ENCODE results near the gene MYL7. TPM values are rescaled to one million over a fixed set of nuclear protein-coding genes. Genes with fewer than 3 reads are reported as not detected.

MYL7 gene
- polyA plus RNA-seq, 1 of the 3 experiments (the other 2 are of a cell fraction) = not detected

- no peak overlapping the region for H3K4me3 ChIP-seq (ENCODE audit: low read depth in 2 of 2, low read length in 1 of 2)
- 73% methylated on average over 14 of the region's 14 CpGs for WGBS (ENCODE audit: low lambda C conversion rate)
- ChIA-PET POLR2A (no interaction called here), CTCF (interaction anchor here (0.8 to 1.6 kb wide), 4 partner anchors 53 to 118 kb away, joined by 3 to 5 read pairs (median 4); no protein-coding TSS in a partner anchor)
- H3K79me2 ChIP-seq (ENCODE audit: insufficient read depth) = no peaks in the 10 kb centered on the region
- H3K27ac ChIP-seq (ENCODE audit: low read depth in 2 of 2, low read length in 1 of 2) = no peak overlapping the region
- no peak overlapping the region for H3K4me2 ChIP-seq
- no peaks in the 10 kb centered on the region for H3K9me2 ChIP-seq
- H3F3A ChIP-seq (replicated peaks; ENCODE audit: insufficient read depth) = no peaks in the 10 kb centered on the region
- peaks cover 0 to 3% of the 10 kb centered on the region in 2 experiments; a peak in 1 of 4 replicates for H3K4me1 ChIP-seq (ENCODE audit: control insufficient read depth in 1 of 2, insufficient read depth in 2 of 2, low read depth in 1 of 2, low read length in 1 of 2)
- H2AFZ ChIP-seq (ENCODE audit: low read depth) = no peak overlapping the region
- no peak overlapping the region for H3K9ac ChIP-seq
- no peak for DNase-seq
- H4K20me1 ChIP-seq (ENCODE audit: insufficient read depth) = no peaks in the 10 kb centered on the region
- H3K36me3 ChIP-seq (replicated peaks in 1 of 2; ENCODE audit: control insufficient read depth in 1 of 2, insufficient read depth in 2 of 2, low read length in 1 of 2) = no peaks in the 10 kb centered on the region
- TF ChIP-seq GABPA (IDR thresholded peaks at IDR 0.05; ENCODE audit: low read depth) = no peak
- no peak for TF ChIP-seq NRF1 (IDR thresholded peaks at IDR 0.05; ENCODE audit: low read depth, low read length)
- no peak for TF ChIP-seq FOXJ3 (CRISPR knock-in tag; IDR thresholded peaks at IDR 0.05)
- no peak for TF ChIP-seq MEF2A (IDR thresholded peaks at IDR 0.05; ENCODE audit: borderline replicate concordance, low read depth)
- TF ChIP-seq MXI1 (IDR thresholded peaks at IDR 0.05; ENCODE audit: low read depth, low read length) = no peak
- no peak for TF ChIP-seq REST (IDR thresholded peaks at IDR 0.05; ENCODE audit: low read depth, low read length)
- no peak for TF ChIP-seq TCF12 (IDR thresholded peaks at IDR 0.05)
- no peak for TF ChIP-seq ZBTB33 (IDR thresholded peaks at IDR 0.05; ENCODE audit: borderline replicate concordance, low read depth)
- no peak for TF ChIP-seq IRF3 (IDR thresholded peaks at IDR 0.05; ENCODE audit: low read depth, low read length)
- TF ChIP-seq RAD21 (IDR thresholded peaks at IDR 0.05; ENCODE audit: low read length) = no peak
- TF ChIP-seq POLR2AphosphoS5 (IDR thresholded peaks at IDR 0.05; ENCODE audit: low read depth, low read length) = no peak
- no peak for TF ChIP-seq RCOR1 (IDR thresholded peaks at IDR 0.05; ENCODE audit: low read length)
- TF ChIP-seq FOXM1 (IDR thresholded peaks at IDR 0.05; ENCODE audit: low read depth) = no peak
- TF ChIP-seq NFIC (IDR thresholded peaks at IDR 0.05; ENCODE audit: borderline replicate concordance) = no peak
- TF ChIP-seq EZH2phosphoT487 (IDR thresholded peaks at IDR 0.05; ENCODE audit: borderline replicate concordance, low read depth) = no peak
- no peak for TF ChIP-seq TAF1 (IDR thresholded peaks at IDR 0.05; ENCODE audit: borderline replicate concordance, low read depth, low read length)
- TF ChIP-seq USF1 (IDR thresholded peaks at IDR 0.05; ENCODE audit: borderline replicate concordance, low read depth) = no peak
- H3K9me3 ChIP-seq = no peaks in the 10 kb centered on the region
- no peaks in the 10 kb centered on the region for H3K27me3 ChIP-seq (ENCODE audit: insufficient read depth)
Measured at GRCh38 chr7:44189993-44190872, 49.1 kb upstream of the MYL7 start.
